Nephron (organoid): Measurements from ENCODE around the gene PHYH.
"Not testable (repeated sequence)": the region's sequence is repeated elsewhere in the genome, so short reads cannot be mapped to it uniquely, and the experiment has no call there.

Source experiments
- H3K27ac Mint-ChIP-seq, 3 experiments: 2 replicates each; pipeline ENCODE4 v1.8.0; 2020; ENCODE audit warnings: mixed read lengths in 3 of 3, mild to moderate bottlenecking in 2 of 3, moderate library complexity in 1 of 3
- H3K27me3 Mint-ChIP-seq: 2 replicates; pipeline ENCODE4 v1.8.0; 2021; ENCODE audit warnings: low read depth, mild to moderate bottlenecking, moderate library complexity, mixed read lengths
- H3K36me3 Mint-ChIP-seq: 2 replicates; pipeline ENCODE4 v1.8.0; 2020; ENCODE audit warnings: low read depth, mixed read lengths
- H3K4me1 Mint-ChIP-seq: 2 replicates; pipeline ENCODE4 v1.8.0; 2020; ENCODE audit warnings: mixed read lengths
- H3K4me3 Mint-ChIP-seq, 3 experiments: 2 replicates each; pipeline ENCODE4 v1.8.0; 2020; ENCODE audit warnings: mild to moderate bottlenecking in 3 of 3, mixed read lengths in 3 of 3, moderate library complexity in 2 of 3
- H3K9me3 Mint-ChIP-seq: 2 replicates; pipeline ENCODE4 v1.8.0; 2020; ENCODE audit warnings: mixed read lengths
- CTCF ChIP-seq, 3 experiments: fragments of 200-600 bp; sonication (generic); IDR thresholded peaks; one replicate each; pipeline ENCODE4 v1.5.0; 2021; ENCODE audit warnings: antibody characterized with exemption in 3 of 3; ENCODE audit not compliant: unreplicated experiment in 3 of 3

PHYH gene

GRCh38 chr10:13247784-13248183 is 52.1 kb downstream of the PHYH start:
- Mint-ChIP-seq H3K4me3 (no peak overlapping the region), H3K4me1 (no peaks in the 10 kb centered on the region), H3K27ac (no peak overlapping the region), H3K36me3 (no peaks in the 10 kb centered on the region), H3K27me3 (peaks cover 13% of the 10 kb centered on the region), H3K9me3 (no peaks in the 10 kb centered on the region)
- no peak for TF ChIP-seq CTCF (IDR thresholded peaks at IDR 0.05; ENCODE audit: unreplicated experiment in 3 of 3)

GRCh38 chr10:13247246-13247645 is 52.6 kb downstream of the PHYH start:
- H3K4me3 Mint-ChIP-seq, result no peak overlapping the region

GRCh38 chr10:13242260-13242659 is 57.6 kb downstream of the PHYH start:
- H3K4me1 Mint-ChIP-seq, H3K36me3 Mint-ChIP-seq, H3K27ac Mint-ChIP-seq, H3K4me3 Mint-ChIP-seq, H3K27me3 Mint-ChIP-seq, H3K9me3 Mint-ChIP-seq: not testable (repeated sequence)

More at GRCh38 chr10:13247246-13247645, 52.6 kb downstream of the PHYH start:
- Mint-ChIP-seq H3K4me1 (no peaks in the 10 kb centered on the region), H3K27ac (no peak overlapping the region), H3K27me3 (peaks cover 10% of the 10 kb centered on the region), H3K36me3 (no peaks in the 10 kb centered on the region), H3K9me3 (no peaks in the 10 kb centered on the region)
- TF ChIP-seq CTCF (IDR thresholded peaks at IDR 0.05; ENCODE audit: unreplicated experiment in 3 of 3), result no peak

- no peak for TF ChIP-seq CTCF (IDR thresholded peaks at IDR 0.05; ENCODE audit: unreplicated experiment in 3 of 3)
- H3K27me3 Mint-ChIP-seq, result peaks cover 4% of the 10 kb centered on the region
- H3K9me3 Mint-ChIP-seq, result no peaks in the 10 kb centered on the region
- no peaks in the 10 kb centered on the region for H3K4me1 Mint-ChIP-seq
- H3K36me3 Mint-ChIP-seq, result no peaks in the 10 kb centered on the region
- no peak overlapping the region for H3K4me3 Mint-ChIP-seq
- H3K27ac Mint-ChIP-seq, result no peak overlapping the region
Observed at GRCh38 chr10:13241613-13242012, 58.3 kb downstream of the PHYH start.

GRCh38 chr10:13239923-13240322 is 59.9 kb downstream of the PHYH start:
- Mint-ChIP-seq H3K4me1 (no peaks in the 10 kb centered on the region), H3K27me3 (peaks cover 4% of the 10 kb centered on the region), H3K9me3 (no peaks in the 10 kb centered on the region), H3K4me3 (no peak overlapping the region), H3K36me3 (no peaks in the 10 kb centered on the region), H3K27ac (no peak overlapping the region)
- TF ChIP-seq CTCF (IDR thresholded peaks at IDR 0.05; ENCODE audit: unreplicated experiment in 3 of 3), result no peak

- H3K27me3 Mint-ChIP-seq, result peaks cover 12% of the 10 kb centered on the region
- no peaks in the 10 kb centered on the region for H3K9me3 Mint-ChIP-seq
- TF ChIP-seq CTCF (IDR thresholded peaks at IDR 0.05; ENCODE audit: unreplicated experiment in 3 of 3), result no peak
- no peak overlapping the region for H3K27ac Mint-ChIP-seq
- H3K4me3 Mint-ChIP-seq, result no peak overlapping the region
- no peaks in the 10 kb centered on the region for H3K36me3 Mint-ChIP-seq
- H3K4me1 Mint-ChIP-seq, result no peaks in the 10 kb centered on the region
Observed at GRCh38 chr10:13238271-13239077, 61.4 kb downstream of the PHYH start.
